SK-N-SH (cell line): ENCODE measurements around the gene RUVBL1. TPM values are rescaled to one million over a fixed set of nuclear protein-coding genes. Genes with fewer than 3 reads are reported as not detected.

Experiments
- CTCF ChIA-PET: fragments of 300-600, 350-600 bp; formaldehyde crosslinking; extraction: SDS; loops from one replicate; lab custom pipeline; 2021; lab: Yijun Ruan, JAX
- POLR2A ChIA-PET: fragments of 350-600 bp; sonication (Branson Sonifier 250); formaldehyde crosslinking; extraction: SDS; loops from one replicate; lab custom pipeline; 2020; ENCODE audit warnings: antibody characterized with exemption, inconsistent platforms; lab: Yijun Ruan, JAX
- DNase-seq: peaks from one replicate; pipeline ENCODE4 v3.0.0; 2012
- H2AFZ ChIP-seq: fragments of 200-600 bp; sonication (generic); 2 replicates; pipeline ENCODE4 v1.8.1; 2016; ENCODE audit warnings: antibody characterized with exemption, mild to moderate bottlenecking, low read depth
- H3F3A ChIP-seq: fragments of 200-600 bp; sonication (generic); replicated peaks from 2 replicates; pipeline ENCODE3; 2016; ENCODE audit warnings: antibody characterized with exemption, mild to moderate bottlenecking; ENCODE audit not compliant: insufficient read depth
- H3K27ac ChIP-seq, 2 experiments: fragments of 200-500 bp in 1 of 2; fragments of 200-600 bp in 1 of 2; sonication (Bioruptor generic) in 1 of 2; sonication (generic), shearing (Covaris generic) in 1 of 2; 2 replicates each; pipeline versions ENCODE4 v1.5.1 to v1.6.1; 2014 to 2016; ENCODE audit warnings: low read depth in 2 of 2, inconsistent platforms in 1 of 2, low read length in 1 of 2, mild to moderate bottlenecking in 1 of 2, mixed read lengths in 1 of 2
- H3K27me3 ChIP-seq: fragments of 200-600 bp; sonication (generic), shearing (Covaris generic); 2 replicates; pipeline ENCODE4 v1.6.1; 2016; ENCODE audit warnings: mixed run types; ENCODE audit not compliant: insufficient read depth
- H3K36me3 ChIP-seq, 2 experiments: fragments of 200-500 bp in 1 of 2; fragments of 200-600 bp in 1 of 2; sonication (Bioruptor generic) in 1 of 2; sonication (generic) in 1 of 2; replicated peaks in 1 of 2; 2 replicates each; pipeline versions ENCODE3 to v1.5.1; 2014 to 2016; ENCODE audit warnings: low read length in 1 of 2, mild to moderate bottlenecking in 1 of 2; ENCODE audit not compliant: insufficient read depth in 2 of 2, control insufficient read depth in 1 of 2
- H3K4me1 ChIP-seq, 2 experiments: fragments of 200-500 bp in 1 of 2; fragments of 200-600 bp in 1 of 2; sonication (Bioruptor generic) in 1 of 2; sonication (generic), shearing (Covaris generic) in 1 of 2; 2 replicates each; pipeline versions ENCODE4 v1.5.1 to v1.6.1; 2014 to 2016; ENCODE audit warnings: low read depth in 1 of 2, low read length in 1 of 2, mixed run types in 1 of 2; ENCODE audit not compliant: insufficient read depth in 2 of 2, control insufficient read depth in 1 of 2
- H3K4me2 ChIP-seq: fragments of 200-600 bp; sonication (generic), shearing (Covaris generic); 2 replicates; pipeline ENCODE4 v1.6.1; 2017; ENCODE audit warnings: mixed run types
- H3K4me3 ChIP-seq, 2 experiments: fragments of 200-500 bp in 1 of 2; fragments of 200-600 bp in 1 of 2; sonication (Bioruptor generic) in 1 of 2; sonication (generic), shearing (Covaris generic) in 1 of 2; 2 replicates each; pipeline versions ENCODE4 v1.5.1 to v1.8.1; 2014 to 2016; ENCODE audit warnings: low read depth in 2 of 2, inconsistent platforms in 1 of 2, low read length in 1 of 2, mild to moderate bottlenecking in 1 of 2, mixed read lengths in 1 of 2, moderate library complexity in 1 of 2
- H3K79me2 ChIP-seq: fragments of 200-600 bp; sonication (generic); 2 replicates; pipeline ENCODE4 v1.8.1; 2017; ENCODE audit warnings: mild to moderate bottlenecking; ENCODE audit not compliant: insufficient read depth
- H3K9ac ChIP-seq: fragments of 200-600 bp; sonication (generic); 2 replicates; pipeline ENCODE4 v1.6.1; 2017; ENCODE audit warnings: mixed run types
- H3K9me2 ChIP-seq: fragments of 200-600 bp; sonication (generic); 2 replicates; pipeline ENCODE4 v1.6.1; 2017; ENCODE audit warnings: mixed run types
- H3K9me3 ChIP-seq: fragments of 200-600 bp; sonication (generic); 2 replicates; pipeline ENCODE4 v1.6.1; 2017; ENCODE audit warnings: mixed run types, mild to moderate bottlenecking, moderate library complexity
- H4K20me1 ChIP-seq: fragments of 200-600 bp; sonication (generic); 2 replicates; pipeline ENCODE4 v1.6.1; 2017; ENCODE audit warnings: mild to moderate bottlenecking, mixed run types; ENCODE audit not compliant: insufficient read depth
- CHD2 ChIP-seq: fragments of 150-350 bp; IDR thresholded peaks from 2 replicates; pipeline ENCODE4 v1.6.1; 2018; ENCODE audit warnings: low read length; ENCODE audit not compliant: partially characterized antibody
- ELF1 ChIP-seq: IDR thresholded peaks from 2 replicates; pipeline ENCODE4 v1.4.0; 2012
- EP300 ChIP-seq, 2 experiments: IDR thresholded peaks; 2 replicates each; pipeline versions ENCODE4 v1.4.0 to v1.6.1; 2012; ENCODE audit warnings: borderline replicate concordance in 1 of 2, low read depth in 1 of 2, low read length in 1 of 2
- GABPA ChIP-seq: IDR thresholded peaks from 2 replicates; pipeline ENCODE4 v1.4.0; 2012; ENCODE audit warnings: low read depth, mild to moderate bottlenecking
- GATA2 ChIP-seq: sonication (generic); formaldehyde crosslinking; IDR thresholded peaks from 2 replicates; pipeline ENCODE4 v1.5.0; 2020; ENCODE audit warnings: mild to moderate bottlenecking, missing genetic modification reagents
- MXI1 ChIP-seq: IDR thresholded peaks from 2 replicates; pipeline ENCODE4 v1.6.1; 2012; ENCODE audit warnings: mild to moderate bottlenecking, low read depth, low read length, improper control_type of control experiment
- POLR2AphosphoS5 ChIP-seq: IDR thresholded peaks from 2 replicates; pipeline ENCODE4 v1.6.1; 2012; ENCODE audit warnings: low read depth, low read length
- RAD21 ChIP-seq: IDR thresholded peaks from 2 replicates; pipeline ENCODE4 v1.6.1; 2012; ENCODE audit warnings: mild to moderate bottlenecking, low read length
- RCOR1 ChIP-seq: fragments of 150-350 bp; IDR thresholded peaks from 2 replicates; pipeline ENCODE4 v1.6.1; 2017; ENCODE audit warnings: antibody characterized with exemption, low read length
- RXRA ChIP-seq: IDR thresholded peaks from 2 replicates; pipeline ENCODE4 v1.4.0; 2012; ENCODE audit warnings: low read depth, mild to moderate bottlenecking, borderline replicate concordance
- TAF1 ChIP-seq: IDR thresholded peaks from 2 replicates; pipeline ENCODE4 v1.6.1; 2012; ENCODE audit warnings: low read depth, mild to moderate bottlenecking, low read length, moderate library complexity, borderline replicate concordance
- TEAD4 ChIP-seq: IDR thresholded peaks from 2 replicates; pipeline ENCODE4 v1.4.0; 2012; ENCODE audit warnings: mild to moderate bottlenecking, borderline replicate concordance; ENCODE audit not compliant: insufficient read depth
- WGBS: methylation state at CpG from one replicate; pipeline ENCODE4 v1.1.6; 2017; ENCODE audit warnings: low lambda C conversion rate; 5-methylcytosine and 5-hydroxymethylcytosine counted together
- polyA plus RNA-seq, 3 experiments: library from polyadenylated mRNA; depleted of rRNA; stranded (reverse); fragments of >200 nt; gene quantifications; 2 replicates each; pipeline ENCODE4 v1.2.3, GENCODE V29; 2012
- TF ChIP-seq, protein P1 (sequence below): IDR thresholded peaks from 2 replicates; pipeline ENCODE4 v1.4.0; 2012; ENCODE audit warnings: low read depth, borderline replicate concordance
- TF ChIP-seq, protein P2 (sequence below): fragments of 200-600 bp; sonication (generic); IDR thresholded peaks from 2 replicates; pipeline ENCODE4 v1.6.1; 2017; ENCODE audit warnings: antibody characterized with exemption, mild to moderate bottlenecking, moderate library complexity
- TF ChIP-seq, protein P3 (sequence below): IDR thresholded peaks from 2 replicates; pipeline ENCODE4 v1.4.0; 2012; ENCODE audit warnings: low read depth, borderline replicate concordance
- TF ChIP-seq, protein P4 (sequence below): fragments of 150-350 bp; IDR thresholded peaks from 2 replicates; pipeline ENCODE4 v1.6.1; 2016; ENCODE audit warnings: mild to moderate bottlenecking, low read depth, low read length

RUVBL1 gene
- polyA plus RNA-seq, 1 of the 3 experiments (the other 2 are of a cell fraction), result 140 TPM

DNA sequence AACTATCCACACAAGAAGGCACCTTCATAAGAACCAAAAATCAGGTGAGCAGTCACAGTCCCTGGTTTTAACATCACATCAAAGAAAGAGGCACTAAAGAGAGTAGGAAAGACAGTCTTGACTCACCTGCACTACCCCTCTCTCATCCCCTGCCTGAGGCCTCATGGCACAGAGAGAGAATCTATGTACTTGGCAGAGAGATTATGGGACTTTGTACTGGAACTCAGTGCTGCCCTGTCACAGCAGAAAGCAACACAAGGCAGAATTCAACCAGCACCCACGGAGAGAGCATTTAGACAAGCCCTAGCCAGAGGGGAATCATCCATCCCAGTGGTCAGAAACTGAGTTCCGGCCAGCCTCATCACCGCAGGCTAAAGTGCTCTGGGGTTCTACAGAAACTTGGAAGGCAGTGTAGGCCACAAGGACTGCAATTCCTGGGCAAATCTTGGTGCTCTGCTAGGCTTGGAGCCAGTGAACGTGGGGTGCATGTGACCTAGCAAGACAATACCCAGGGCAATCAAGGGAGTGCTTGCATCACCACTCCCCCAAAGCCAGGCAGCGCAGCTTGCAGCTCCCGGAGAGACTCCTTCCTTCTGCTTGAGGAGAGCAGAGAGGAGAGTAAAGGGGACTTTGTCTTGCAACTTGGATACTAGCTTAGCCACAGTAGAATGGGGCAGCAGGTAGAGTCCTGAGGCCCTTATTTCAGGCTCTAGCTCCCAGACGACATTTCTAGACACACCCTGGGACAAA, 8.5 kb upstream of the RUVBL1 start (continued):
- no peak for TF ChIP-seq GABPA
- TF ChIP-seq RAD21, result no peak
- TF ChIP-seq, protein P1, sequence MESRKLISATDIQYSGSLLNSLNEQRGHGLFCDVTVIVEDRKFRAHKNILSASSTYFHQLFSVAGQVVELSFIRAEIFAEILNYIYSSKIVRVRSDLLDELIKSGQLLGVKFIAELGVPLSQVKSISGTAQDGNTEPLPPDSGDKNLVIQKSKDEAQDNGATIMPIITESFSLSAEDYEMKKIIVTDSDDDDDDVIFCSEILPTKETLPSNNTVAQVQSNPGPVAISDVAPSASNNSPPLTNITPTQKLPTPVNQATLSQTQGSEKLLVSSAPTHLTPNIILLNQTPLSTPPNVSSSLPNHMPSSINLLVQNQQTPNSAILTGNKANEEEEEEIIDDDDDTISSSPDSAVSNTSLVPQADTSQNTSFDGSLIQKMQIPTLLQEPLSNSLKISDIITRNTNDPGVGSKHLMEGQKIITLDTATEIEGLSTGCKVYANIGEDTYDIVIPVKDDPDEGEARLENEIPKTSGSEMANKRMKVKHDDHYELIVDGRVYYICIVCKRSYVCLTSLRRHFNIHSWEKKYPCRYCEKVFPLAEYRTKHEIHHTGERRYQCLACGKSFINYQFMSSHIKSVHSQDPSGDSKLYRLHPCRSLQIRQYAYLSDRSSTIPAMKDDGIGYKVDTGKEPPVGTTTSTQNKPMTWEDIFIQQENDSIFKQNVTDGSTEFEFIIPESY, result no peak
- TF ChIP-seq GATA2, result no peak
- TF ChIP-seq, protein P2, sequence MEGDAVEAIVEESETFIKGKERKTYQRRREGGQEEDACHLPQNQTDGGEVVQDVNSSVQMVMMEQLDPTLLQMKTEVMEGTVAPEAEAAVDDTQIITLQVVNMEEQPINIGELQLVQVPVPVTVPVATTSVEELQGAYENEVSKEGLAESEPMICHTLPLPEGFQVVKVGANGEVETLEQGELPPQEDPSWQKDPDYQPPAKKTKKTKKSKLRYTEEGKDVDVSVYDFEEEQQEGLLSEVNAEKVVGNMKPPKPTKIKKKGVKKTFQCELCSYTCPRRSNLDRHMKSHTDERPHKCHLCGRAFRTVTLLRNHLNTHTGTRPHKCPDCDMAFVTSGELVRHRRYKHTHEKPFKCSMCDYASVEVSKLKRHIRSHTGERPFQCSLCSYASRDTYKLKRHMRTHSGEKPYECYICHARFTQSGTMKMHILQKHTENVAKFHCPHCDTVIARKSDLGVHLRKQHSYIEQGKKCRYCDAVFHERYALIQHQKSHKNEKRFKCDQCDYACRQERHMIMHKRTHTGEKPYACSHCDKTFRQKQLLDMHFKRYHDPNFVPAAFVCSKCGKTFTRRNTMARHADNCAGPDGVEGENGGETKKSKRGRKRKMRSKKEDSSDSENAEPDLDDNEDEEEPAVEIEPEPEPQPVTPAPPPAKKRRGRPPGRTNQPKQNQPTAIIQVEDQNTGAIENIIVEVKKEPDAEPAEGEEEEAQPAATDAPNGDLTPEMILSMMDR, result no peak
- TF ChIP-seq TEAD4, result no peak
- TF ChIP-seq ELF1, result no peak

DNA sequence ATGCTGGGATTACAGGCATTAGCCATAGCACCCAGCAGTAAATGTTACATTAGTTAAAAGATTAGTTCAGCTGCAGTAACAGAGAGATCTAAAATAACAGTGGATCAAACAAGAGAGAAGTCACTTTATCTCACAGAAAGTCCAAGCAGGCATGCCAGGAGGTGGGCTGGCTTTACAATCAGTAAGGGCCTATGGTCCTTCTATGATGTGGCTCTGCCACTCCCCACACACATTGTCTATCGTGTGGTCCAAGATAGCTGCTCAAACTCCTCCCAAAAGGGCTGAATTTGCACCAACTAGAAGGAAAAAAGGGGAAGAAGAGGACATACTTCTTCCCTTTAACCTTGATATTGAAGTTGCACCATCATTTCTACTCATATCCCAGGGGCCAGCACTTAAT, 4.6 kb upstream of the RUVBL1 start:
- Histone ChIP-seq H3K9me3 (no peaks in the 10 kb centered on the region), H3K9ac (no peak overlapping the region), H4K20me1 (no peaks in the 10 kb centered on the region), H2AFZ (no peak overlapping the region), H3K27ac (no peak overlapping the region), H3K27me3 (no peaks in the 10 kb centered on the region), H3K4me1 (peaks cover 0 to 7% of the 10 kb centered on the region in 2 experiments; a peak in 1 of 4 replicates), H3F3A (no peaks in the 10 kb centered on the region), H3K4me2 (no peak overlapping the region), H3K36me3 (no peaks in the 10 kb centered on the region), H3K9me2 (no peaks in the 10 kb centered on the region), H3K4me3 (no peak overlapping the region), H3K79me2 (peaks cover 3% of the 10 kb centered on the region)
- CTCF ChIA-PET, result interaction anchor here (5.3 kb wide), 1 partner anchor 33 kb away, joined by 26 read pairs; no protein-coding TSS in a partner anchor
- no peak for TF ChIP-seq RAD21
- TF ChIP-seq RXRA, result no peak
- 64% methylated on average over 1 of the region's 1 CpG for WGBS
- POLR2A ChIA-PET, result no interaction called here
- no peak for DNase-seq

DNA sequence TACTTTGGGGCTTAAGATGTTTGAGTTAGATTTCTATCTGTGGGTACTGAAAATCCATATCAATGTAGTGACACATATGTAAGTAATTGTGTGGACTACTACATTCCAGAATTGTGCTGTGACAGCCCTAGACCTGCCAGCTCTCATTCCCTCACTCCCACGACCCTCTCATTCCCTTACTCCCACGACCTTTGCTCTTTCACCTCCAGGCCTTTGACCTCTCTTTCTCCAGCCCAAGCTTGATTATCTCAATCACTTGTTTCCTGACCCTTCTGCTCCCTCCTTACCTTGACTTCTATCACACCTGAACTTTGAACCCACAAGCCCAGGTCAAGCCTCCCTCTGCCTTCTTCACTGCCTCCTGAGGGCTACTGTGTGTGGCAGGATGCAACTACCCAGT, 3.6 kb upstream of the RUVBL1 start:
- ChIA-PET POLR2A (no interaction called here), CTCF (interaction anchor here (0.9 to 5.3 kb wide), 3 partner anchors 10 to 32 kb away, joined by 3 to 26 read pairs (median 4); partner anchors contain the start of gene EEFSEC)
- no peaks in the 10 kb centered on the region for H4K20me1 ChIP-seq
- no peak for DNase-seq
- H3K9me2 ChIP-seq, result no peaks in the 10 kb centered on the region
- H3K27ac ChIP-seq, result no peak overlapping the region
- peaks cover 13% of the 10 kb centered on the region for H3K79me2 ChIP-seq
- no peak overlapping the region for H2AFZ ChIP-seq
- H3K9ac ChIP-seq, result no peak overlapping the region
- 43% methylated on average over 2 of the region's 2 CpGs for WGBS
- H3K4me1 ChIP-seq, result peaks cover 0 to 12% of the 10 kb centered on the region in 2 experiments; a peak in 2 of 4 replicates
- H3K36me3 ChIP-seq, result no peaks in the 10 kb centered on the region
- H3K27me3 ChIP-seq, result no peaks in the 10 kb centered on the region
- no peaks in the 10 kb centered on the region for H3F3A ChIP-seq
- no peaks in the 10 kb centered on the region for H3K9me3 ChIP-seq
- no peak overlapping the region for H3K4me3 ChIP-seq
- no peak overlapping the region for H3K4me2 ChIP-seq
- TF ChIP-seq POLR2AphosphoS5 (no peak), MXI1 (no peak), TEAD4 (no peak), TAF1 (no peak), RXRA (no peak), CHD2 (no peak), RCOR1 (no peak), GABPA (no peak), EP300 (IDR thresholded peaks at IDR 0.05; ENCODE audit: borderline replicate concordance in 1 of 2, low read depth in 1 of 2, low read length in 1 of 2) (no peak)
- TF ChIP-seq, protein P3, sequence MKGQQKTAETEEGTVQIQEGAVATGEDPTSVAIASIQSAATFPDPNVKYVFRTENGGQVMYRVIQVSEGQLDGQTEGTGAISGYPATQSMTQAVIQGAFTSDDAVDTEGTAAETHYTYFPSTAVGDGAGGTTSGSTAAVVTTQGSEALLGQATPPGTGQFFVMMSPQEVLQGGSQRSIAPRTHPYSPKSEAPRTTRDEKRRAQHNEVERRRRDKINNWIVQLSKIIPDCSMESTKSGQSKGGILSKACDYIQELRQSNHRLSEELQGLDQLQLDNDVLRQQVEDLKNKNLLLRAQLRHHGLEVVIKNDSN, result no peak
- TF ChIP-seq, protein P4, sequence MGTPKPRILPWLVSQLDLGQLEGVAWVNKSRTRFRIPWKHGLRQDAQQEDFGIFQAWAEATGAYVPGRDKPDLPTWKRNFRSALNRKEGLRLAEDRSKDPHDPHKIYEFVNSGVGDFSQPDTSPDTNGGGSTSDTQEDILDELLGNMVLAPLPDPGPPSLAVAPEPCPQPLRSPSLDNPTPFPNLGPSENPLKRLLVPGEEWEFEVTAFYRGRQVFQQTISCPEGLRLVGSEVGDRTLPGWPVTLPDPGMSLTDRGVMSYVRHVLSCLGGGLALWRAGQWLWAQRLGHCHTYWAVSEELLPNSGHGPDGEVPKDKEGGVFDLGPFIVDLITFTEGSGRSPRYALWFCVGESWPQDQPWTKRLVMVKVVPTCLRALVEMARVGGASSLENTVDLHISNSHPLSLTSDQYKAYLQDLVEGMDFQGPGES, result no peak
- TF ChIP-seq, protein P1, result no peak
